ENCODE results near the gene SMIM13. TPM values are rescaled to one million over a fixed set of nuclear protein-coding genes. Genes with fewer than 3 reads are reported as not detected.

The SMIM13 gene
- total RNA-seq, 4 donors from 2014 or later = 6.3 to 11.1 (median 9.6) TPM

GRCh38 chr6:11151488-11151887 lies 57.9 kb downstream of the SMIM13 start:
- TF ChIP-seq EP300 (IDR thresholded peaks at IDR 0.05) (no peak), CTCF (IDR thresholded peaks at IDR 0.05) (no peak), POLR2A (IDR thresholded peaks at IDR 0.05) (no peak)
- no peak overlapping the region for H3K27ac ChIP-seq

GRCh38 chr6:11152581-11152980 lies 58.9 kb downstream of the SMIM13 start:
- Histone ChIP-seq H3K4me1 (no peaks in the 10 kb centered on the region), H3K4me3 (no peak overlapping the region), H3K27me3 (no peaks in the 10 kb centered on the region), H3K27ac (no peak overlapping the region), H3K36me3 (no peaks in the 10 kb centered on the region), H3K9me3 (no peaks in the 10 kb centered on the region)
- DNase-seq (ENCODE audit: low spot score in 2 of 2) = no peak
- TF ChIP-seq CTCF (IDR thresholded peaks at IDR 0.05) (no peak), POLR2A (IDR thresholded peaks at IDR 0.05) (no peak)

More at GRCh38 chr6:11151488-11151887, 57.9 kb downstream of the SMIM13 start:
- no peak overlapping the region for H3K4me3 ChIP-seq
- WGBS, 2 donors = 92 to 100% methylated on average over 1 of the region's 1 CpG
- no peaks in the 10 kb centered on the region for H3K36me3 ChIP-seq
- DNase-seq (ENCODE audit: low spot score in 2 of 2) = no peak
- no peaks in the 10 kb centered on the region for H3K4me1 ChIP-seq
- no peaks in the 10 kb centered on the region for H3K9me3 ChIP-seq
- H3K27me3 ChIP-seq = no peaks in the 10 kb centered on the region

- 97 to 99% methylated on average over 6 of the region's 6 CpGs for WGBS, 2 donors
- TF ChIP-seq CTCF (IDR thresholded peaks at IDR 0.05) = no peak
- no peak for TF ChIP-seq POLR2A (IDR thresholded peaks at IDR 0.05)
- no peak for TF ChIP-seq EP300 (IDR thresholded peaks at IDR 0.05)
- H3K27me3 ChIP-seq = no peaks in the 10 kb centered on the region
- no peak overlapping the region for H3K27ac ChIP-seq
- H3K4me3 ChIP-seq = no peak overlapping the region
- DNase-seq (ENCODE audit: low spot score in 2 of 2) = no peak
- H3K36me3 ChIP-seq = no peaks in the 10 kb centered on the region
- no peaks in the 10 kb centered on the region for H3K4me1 ChIP-seq
- no peaks in the 10 kb centered on the region for H3K9me3 ChIP-seq
These were observed 59.8 kb downstream of the SMIM13 start for GRCh38 chr6:11153447-11153846.

GRCh38 chr6:11155589-11155988 lies 62.0 kb downstream of the SMIM13 start:
- DNase-seq (ENCODE audit: low spot score in 2 of 2) = no peak
- H3K36me3 ChIP-seq = no peaks in the 10 kb centered on the region
- H3K4me3 ChIP-seq = no peak overlapping the region
- H3K27me3 ChIP-seq = no peaks in the 10 kb centered on the region
- no peaks in the 10 kb centered on the region for H3K9me3 ChIP-seq
- TF ChIP-seq CTCF (IDR thresholded peaks at IDR 0.05) = no peak
- TF ChIP-seq EP300 (IDR thresholded peaks at IDR 0.05) = no peak
- TF ChIP-seq POLR2A (IDR thresholded peaks at IDR 0.05) = no peak
- H3K4me1 ChIP-seq = peaks cover 0 to 5% (median 0%) of the 10 kb centered on the region in 4 donors
- no peak overlapping the region for H3K27ac ChIP-seq

GRCh38 chr6:11160199-11160598 lies 66.6 kb downstream of the SMIM13 start:
- H3K4me3 ChIP-seq = no peak overlapping the region
- 85 to 86% methylated on average over 1 of the region's 1 CpG for WGBS, 2 donors
- no peak for DNase-seq (ENCODE audit: low spot score in 2 of 2)
- H3K9me3 ChIP-seq = no peaks in the 10 kb centered on the region
- no peak overlapping the region for H3K27ac ChIP-seq
- H3K36me3 ChIP-seq = no peaks in the 10 kb centered on the region
- H3K4me1 ChIP-seq = peaks cover 0 to 5% (median 0%) of the 10 kb centered on the region in 4 donors
- TF ChIP-seq POLR2A (IDR thresholded peaks at IDR 0.05) (no peak), EP300 (IDR thresholded peaks at IDR 0.05) (no peak)
- H3K27me3 ChIP-seq = no peaks in the 10 kb centered on the region
